ENCODE results near the gene CTSK. TPM values are rescaled to one million over a fixed set of nuclear protein-coding genes. Genes with fewer than 3 reads are reported as not detected.
A peak's percentile ranks its signal among the peaks of the same experiment; 100 is the strongest.

The CTSK gene
- total RNA-seq, 4 donors from 2014 or later = 42.0 to 87.9 (median 45.5) TPM

- Histone ChIP-seq H3K9me3 (no peaks in the 10 kb centered on the region), H3K4me3 (no peak overlapping the region), H3K36me3 (peaks cover 0 to 35% (median 0%) of the 10 kb centered on the region in 3 donors), H3K27me3 (no peaks in the 10 kb centered on the region), H3K27ac (no peak overlapping the region), H3K4me1 (no peaks in the 10 kb centered on the region)
- no peak for TF ChIP-seq POLR2A (IDR thresholded peaks at IDR 0.05)
- TF ChIP-seq, protein P1, sequence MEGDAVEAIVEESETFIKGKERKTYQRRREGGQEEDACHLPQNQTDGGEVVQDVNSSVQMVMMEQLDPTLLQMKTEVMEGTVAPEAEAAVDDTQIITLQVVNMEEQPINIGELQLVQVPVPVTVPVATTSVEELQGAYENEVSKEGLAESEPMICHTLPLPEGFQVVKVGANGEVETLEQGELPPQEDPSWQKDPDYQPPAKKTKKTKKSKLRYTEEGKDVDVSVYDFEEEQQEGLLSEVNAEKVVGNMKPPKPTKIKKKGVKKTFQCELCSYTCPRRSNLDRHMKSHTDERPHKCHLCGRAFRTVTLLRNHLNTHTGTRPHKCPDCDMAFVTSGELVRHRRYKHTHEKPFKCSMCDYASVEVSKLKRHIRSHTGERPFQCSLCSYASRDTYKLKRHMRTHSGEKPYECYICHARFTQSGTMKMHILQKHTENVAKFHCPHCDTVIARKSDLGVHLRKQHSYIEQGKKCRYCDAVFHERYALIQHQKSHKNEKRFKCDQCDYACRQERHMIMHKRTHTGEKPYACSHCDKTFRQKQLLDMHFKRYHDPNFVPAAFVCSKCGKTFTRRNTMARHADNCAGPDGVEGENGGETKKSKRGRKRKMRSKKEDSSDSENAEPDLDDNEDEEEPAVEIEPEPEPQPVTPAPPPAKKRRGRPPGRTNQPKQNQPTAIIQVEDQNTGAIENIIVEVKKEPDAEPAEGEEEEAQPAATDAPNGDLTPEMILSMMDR (IDR thresholded peaks at IDR 0.05) = no peak
- no peak for TF ChIP-seq EP300 (IDR thresholded peaks at IDR 0.05)
- 63 to 77% methylated on average over 1 of the region's 1 CpG for WGBS, 2 donors
- no peak for DNase-seq (ENCODE audit: low spot score in 2 of 2)
Measured at GRCh38 chr1:150793221-150793620, 14.8 kb downstream of the CTSK start.

GRCh38 chr1:150791585-150791984 lies 16.5 kb downstream of the CTSK start:
- DNase-seq (ENCODE audit: low spot score in 2 of 2) = no peak
- no peaks in the 10 kb centered on the region for H3K9me3 ChIP-seq
- no peaks in the 10 kb centered on the region for H3K4me1 ChIP-seq
- peak in 1 of 2 donors; percentile 53 for TF ChIP-seq EP300 (IDR thresholded peaks at IDR 0.05)
- TF ChIP-seq, protein P1 (IDR thresholded peaks at IDR 0.05) = no peak
- no peak overlapping the region for H3K27ac ChIP-seq
- peaks cover 0 to 19% (median 0%) of the 10 kb centered on the region in 3 donors for H3K36me3 ChIP-seq
- H3K4me3 ChIP-seq = no peak overlapping the region
- H3K27me3 ChIP-seq = no peaks in the 10 kb centered on the region
- WGBS, 2 donors = 85 to 87% methylated on average over 4 of the region's 4 CpGs

GRCh38 chr1:150789396-150789795 lies 18.7 kb downstream of the CTSK start:
- Histone ChIP-seq H3K27me3 (no peaks in the 10 kb centered on the region), H3K4me1 (no peaks in the 10 kb centered on the region), H3K27ac (no peak overlapping the region), H3K9me3 (no peaks in the 10 kb centered on the region), H3K4me3 (no peak overlapping the region), H3K36me3 (no peaks in the 10 kb centered on the region)
- peak in 1 of 2 donors; percentile 46 for DNase-seq (ENCODE audit: low spot score in 2 of 2)
- TF ChIP-seq EP300 (IDR thresholded peaks at IDR 0.05) (peak in 1 of 2 donors; percentile 42), POLR2A (IDR thresholded peaks at IDR 0.05) (no peak)
- TF ChIP-seq, protein P1 (IDR thresholded peaks at IDR 0.05) = no peak
- 62 to 63% methylated on average over 4 of the region's 4 CpGs for WGBS, 2 donors

DNA sequence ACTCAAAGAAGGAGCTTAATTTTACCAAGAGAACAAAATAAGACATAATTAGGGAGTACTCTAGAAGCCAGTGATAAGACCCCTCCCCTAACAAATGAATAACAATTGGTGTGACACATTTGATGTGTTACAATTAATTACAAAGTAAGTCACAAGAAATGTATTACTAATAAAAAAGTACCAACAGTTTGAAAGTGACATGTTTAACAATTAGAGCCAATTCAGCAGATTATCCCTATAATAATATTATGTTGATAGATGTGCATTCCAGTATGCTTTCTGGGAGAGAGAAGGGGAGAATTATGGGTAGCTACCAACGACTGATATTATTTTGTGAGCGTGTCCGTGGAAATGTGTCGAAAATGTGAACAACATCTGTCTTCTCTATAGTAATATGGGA lies 19.1 kb downstream of the CTSK start:
- 89 to 94% methylated on average over 4 of the region's 4 CpGs for WGBS, 2 donors
- Histone ChIP-seq H3K9me3 (no peaks in the 10 kb centered on the region), H3K4me1 (no peaks in the 10 kb centered on the region), H3K27me3 (no peaks in the 10 kb centered on the region), H3K36me3 (no peaks in the 10 kb centered on the region), H3K4me3 (no peak overlapping the region), H3K27ac (no peak overlapping the region)
- TF ChIP-seq, protein P1 (IDR thresholded peaks at IDR 0.05) = no peak
- TF ChIP-seq EP300 (IDR thresholded peaks at IDR 0.05) (no peak), POLR2A (IDR thresholded peaks at IDR 0.05) (no peak)
- no peak for DNase-seq (ENCODE audit: low spot score in 2 of 2)

DNA sequence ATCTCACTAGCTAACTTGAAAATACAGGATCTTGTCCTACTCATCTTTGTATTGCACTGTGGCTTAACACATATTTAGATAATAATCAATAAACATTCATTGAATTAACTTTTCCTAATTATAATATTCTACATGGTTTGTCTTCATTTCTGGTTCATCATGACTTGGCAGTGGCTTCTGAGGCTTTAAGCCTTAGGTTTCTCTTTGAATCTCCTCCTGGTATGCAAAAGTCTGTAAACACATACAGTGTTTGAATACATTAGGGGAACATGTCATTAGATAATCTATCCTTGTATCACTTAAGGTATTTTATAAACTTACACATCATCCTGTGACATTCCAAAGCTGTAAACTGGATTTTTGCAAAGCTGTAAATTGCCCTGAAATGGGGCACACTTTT lies 20.6 kb downstream of the CTSK start:
- Histone ChIP-seq H3K27me3 (no peaks in the 10 kb centered on the region), H3K27ac (no peak overlapping the region), H3K4me3 (no peak overlapping the region), H3K36me3 (no peaks in the 10 kb centered on the region), H3K4me1 (no peaks in the 10 kb centered on the region), H3K9me3 (no peaks in the 10 kb centered on the region)
- TF ChIP-seq EP300 (IDR thresholded peaks at IDR 0.05) (no peak), POLR2A (IDR thresholded peaks at IDR 0.05) (no peak)
- TF ChIP-seq, protein P1 (IDR thresholded peaks at IDR 0.05) = no peak
- DNase-seq (ENCODE audit: low spot score in 2 of 2) = no peak

Data from tibial nerve (tissue), 4 donors.